GM23338 (cell line): ENCODE measurements around the gene CERT1. TPM values are rescaled to one million over a fixed set of nuclear protein-coding genes. Genes with fewer than 3 reads are reported as not detected.

Source experiments
- CREB1 ChIP-seq: fragments of 250-450 bp; sonication (Bioruptor Pico); IDR thresholded peaks from 2 replicates; pipeline ENCODE4 v1.5.0; 2020; ENCODE audit warnings: low read depth, mild to moderate bottlenecking, moderate library complexity
- CTCF ChIP-seq, 2 experiments: fragments of 200-600 bp in 1 of 2; sonication (generic) in 1 of 2; conservative IDR thresholded peaks; 2 replicates each; pipeline versions ENCODE4 v1.5.1 to v1.6.1; 2016 to 2017; ENCODE audit warnings: antibody characterized with exemption in 2 of 2, low read depth in 2 of 2, mild to moderate bottlenecking in 2 of 2, moderate library complexity in 1 of 2
- JUNB ChIP-seq: IDR thresholded peaks from one replicate; pipeline ENCODE4 v1.6.1; 2016; ENCODE audit warnings: antibody characterized with exemption; ENCODE audit not compliant: unreplicated experiment
- NANOG ChIP-seq: IDR thresholded peaks from 2 replicates; pipeline ENCODE4 v1.6.1; 2016; ENCODE audit warnings: antibody characterized with exemption, borderline replicate concordance
- POLR2AphosphoS5 ChIP-seq: IDR thresholded peaks from 2 replicates; pipeline ENCODE4 v1.6.1; 2016; ENCODE audit warnings: antibody characterized with exemption, low read depth
- polyA plus RNA-seq: library from polyadenylated mRNA; unstranded; fragments of >200 nt; fragmentation: Nextera tagmentation; extraction: Ambion mirVana; gene quantifications from 2 replicates; pipeline ENCODE4 v1.2.1, GENCODE V29; 2016
- small RNA-seq: library from RNA; depleted of rRNA; stranded (forward); fragments of <200 nt; gene quantifications from one replicate; pipeline ENCODE3, GENCODE V24; 2014; ENCODE audit warnings: low replicate concordance
- total RNA-seq: library from RNA; depleted of rRNA; stranded (reverse); fragments of >200 nt; shearing (Covaris generic); gene quantifications from 2 replicates; pipeline ENCODE4 v1.2.3, GENCODE V29; 2014; rRNA removed

CERT1 gene
- total and polyA plus RNA-seq, 2 experiments from 2014 or later: 36.5 to 40.7 TPM

GRCh38 chr5:75330404-75330803, 181.0 kb downstream of the CERT1 start (continued):
- TF ChIP-seq CREB1 (CRISPR knock-in tag): no peak
- no peak for TF ChIP-seq JUNB
- TF ChIP-seq POLR2AphosphoS5: no peak
- no peak for TF ChIP-seq NANOG
- no peak for TF ChIP-seq CTCF (conservative IDR thresholded peaks at IDR 0.05; ENCODE audit: low read depth in 2 of 2)

Small RNA genes within 50 kb of the gene (small RNA-seq; reads per million reads assigned to genes)
- gene RNU7-175P: not detected

Other genes starting within 250 kb of the CERT1 start
- 331 and 381 TPM in 2 replicates for gene HMGCR, start 174.4 kb downstream of the CERT1 start, total RNA-seq
- 60.6 and 72.2 TPM in 2 replicates for gene HMGCR, start 174.4 kb downstream of the CERT1 start, polyA plus RNA-seq
- 10.9 and 14.5 TPM in 2 replicates for gene POLK, start 262 bp upstream of the CERT1 start, total RNA-seq
- gene POLK, start 262 bp upstream of the CERT1 start, polyA plus RNA-seq: 5.4 and 6.3 TPM in 2 replicates
- gene ANKDD1B, start 99.8 kb upstream of the CERT1 start, total RNA-seq: 0.73 TPM in 1 of 2 replicates, not detected in the other
- gene ANKDD1B, start 99.8 kb upstream of the CERT1 start, polyA plus RNA-seq: 0.28 and 0.40 TPM in 2 replicates
- gene POC5, start 205.8 kb upstream of the CERT1 start, total RNA-seq: 25.2 and 25.9 TPM in 2 replicates
- 12.9 and 16.2 TPM in 2 replicates for gene POC5, start 205.8 kb upstream of the CERT1 start, polyA plus RNA-seq